Stimulated activated CD4-positive, alpha-beta T cell treated with anti-CD3 and anti-CD28 coated beads, Interleukin-4, amount 100 ng/mL, for 4 hours (primary cell): ENCODE measurements around the gene LHFPL2.
A peak's percentile ranks its signal among the peaks of the same experiment; 100 is the strongest.

Source experiments
- DNase-seq, 2 experiments: peaks; one replicate each; pipeline ENCODE4 v3.0.0-alpha.2; 2020

Gene LHFPL2

GRCh38 chr5:78665534-78665933 lies 17.0 kb upstream of the LHFPL2 start:
- no peak for DNase-seq

DNA sequence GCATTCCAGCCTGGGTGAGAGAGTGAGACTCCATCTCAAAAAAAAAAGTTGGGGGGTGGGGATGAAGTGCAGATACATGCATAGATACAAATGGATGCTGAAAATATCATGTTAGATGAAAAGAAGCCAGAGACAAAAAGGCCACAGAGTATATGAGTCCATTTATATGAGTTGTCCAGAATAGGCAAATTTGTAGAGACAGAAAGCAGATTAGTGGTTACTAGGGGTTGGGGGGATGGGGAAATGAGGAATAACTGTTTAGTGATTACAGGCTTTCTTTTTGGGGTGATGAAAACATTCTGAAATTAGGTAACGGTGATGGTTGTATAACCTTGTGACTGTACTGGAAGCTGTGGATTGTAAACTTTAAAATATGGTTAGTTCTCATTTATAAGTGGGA lies 13.8 kb upstream of the LHFPL2 start:
- DNase-seq: no peak

DNA sequence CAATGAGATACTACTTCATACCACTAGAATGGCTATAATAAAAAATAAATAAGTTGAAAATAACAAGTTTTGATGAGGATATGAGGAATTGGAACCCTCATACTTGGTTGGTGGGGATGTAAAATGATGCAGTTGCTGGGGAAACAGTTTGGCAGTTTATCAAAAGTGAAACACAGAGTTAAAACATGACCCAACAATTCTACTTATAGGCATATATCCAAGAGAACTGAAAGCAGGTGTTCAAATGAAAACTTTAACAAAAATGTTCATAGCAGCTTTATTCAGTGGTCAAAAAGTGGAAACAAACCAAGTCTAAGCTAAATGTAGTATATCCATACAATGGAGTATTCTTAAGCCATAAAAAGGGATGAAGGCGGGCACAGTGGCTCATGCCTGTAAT lies 13.1 kb upstream of the LHFPL2 start:
- no peak for DNase-seq

GRCh38 chr5:78661044-78661443 lies 12.5 kb upstream of the LHFPL2 start:
- no peak for DNase-seq

DNA sequence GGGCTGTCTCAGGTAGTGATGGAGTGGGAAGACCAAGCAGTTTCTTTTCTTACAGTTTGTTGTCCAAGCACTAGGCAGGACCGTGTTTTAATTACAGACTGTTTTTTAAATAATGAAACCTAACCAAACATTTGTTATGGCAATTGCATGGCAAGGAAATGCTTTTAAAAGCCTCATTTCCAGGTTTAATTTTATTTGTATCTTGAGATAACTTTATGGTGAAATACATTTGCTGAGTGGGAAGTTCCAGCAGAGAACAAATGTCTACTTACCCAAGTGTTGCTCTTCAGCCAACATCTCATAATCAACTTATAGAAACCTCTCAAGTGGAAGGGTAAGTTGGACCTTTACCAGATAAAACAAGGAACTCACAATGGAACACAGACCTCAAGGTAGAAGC lies 11.8 kb upstream of the LHFPL2 start:
- no peak for DNase-seq

GRCh38 chr5:78659714-78660113 lies 11.1 kb upstream of the LHFPL2 start:
- no peak for DNase-seq

DNA sequence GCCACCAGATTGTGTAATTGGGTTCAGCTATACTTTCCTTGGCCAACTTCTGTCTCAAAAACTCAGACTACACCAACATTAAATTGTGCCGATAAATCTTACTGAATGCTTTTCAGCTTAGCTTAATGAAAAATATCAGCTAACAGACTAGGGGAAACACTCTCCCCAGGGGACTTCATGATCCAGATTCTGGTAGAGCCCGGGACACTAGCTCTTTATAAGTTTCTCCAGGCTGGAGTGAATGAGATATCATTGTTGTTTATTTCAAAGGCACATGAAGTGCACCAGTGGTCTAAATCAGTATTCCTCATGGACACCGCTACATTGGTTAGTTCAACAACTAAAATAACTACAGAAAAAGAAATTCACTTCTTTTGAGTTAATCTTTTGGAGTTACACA lies 10.5 kb upstream of the LHFPL2 start:
- DNase-seq: no peak

DNA sequence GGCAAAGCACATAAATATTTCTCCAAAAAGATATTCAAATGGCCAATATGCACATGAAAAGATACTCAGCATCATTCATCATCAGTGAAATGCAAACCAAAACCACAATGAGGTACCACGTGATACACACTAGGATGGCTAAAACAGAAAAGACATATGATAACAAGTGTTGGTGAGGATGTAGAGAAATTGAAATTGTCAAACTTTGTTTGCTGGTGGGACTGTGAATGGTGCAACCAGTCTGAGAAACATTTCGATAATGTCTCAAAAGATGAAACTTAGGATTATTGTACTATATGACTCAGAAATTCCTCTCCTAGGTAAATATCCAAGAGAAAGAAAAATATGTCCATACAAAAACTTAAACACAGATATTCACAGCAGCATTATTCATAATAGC lies 8.6 kb upstream of the LHFPL2 start:
- DNase-seq: no peak

- DNase-seq: no peak
Measured at GRCh38 chr5:78655746-78656290, 7.2 kb upstream of the LHFPL2 start.

DNA sequence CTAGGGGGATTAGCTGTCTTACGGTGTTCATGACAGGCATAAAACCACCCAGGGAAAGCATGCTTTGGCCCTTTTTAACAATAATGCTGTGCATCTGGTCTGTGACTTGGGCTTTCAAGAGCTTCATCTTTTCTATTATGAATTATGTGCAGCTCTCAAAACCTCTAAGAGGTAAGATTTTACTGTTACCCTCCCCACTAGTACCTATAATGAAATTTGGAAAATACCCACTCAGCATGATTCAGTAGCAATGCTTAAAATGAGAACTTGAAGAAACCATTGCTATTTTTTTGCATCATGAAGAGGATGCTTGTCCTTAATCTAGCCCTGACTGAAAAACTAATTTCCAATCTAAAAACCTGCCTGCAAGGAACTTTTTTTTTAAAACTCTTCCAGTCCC lies 5.8 kb upstream of the LHFPL2 start:
- no peak for DNase-seq

DNA sequence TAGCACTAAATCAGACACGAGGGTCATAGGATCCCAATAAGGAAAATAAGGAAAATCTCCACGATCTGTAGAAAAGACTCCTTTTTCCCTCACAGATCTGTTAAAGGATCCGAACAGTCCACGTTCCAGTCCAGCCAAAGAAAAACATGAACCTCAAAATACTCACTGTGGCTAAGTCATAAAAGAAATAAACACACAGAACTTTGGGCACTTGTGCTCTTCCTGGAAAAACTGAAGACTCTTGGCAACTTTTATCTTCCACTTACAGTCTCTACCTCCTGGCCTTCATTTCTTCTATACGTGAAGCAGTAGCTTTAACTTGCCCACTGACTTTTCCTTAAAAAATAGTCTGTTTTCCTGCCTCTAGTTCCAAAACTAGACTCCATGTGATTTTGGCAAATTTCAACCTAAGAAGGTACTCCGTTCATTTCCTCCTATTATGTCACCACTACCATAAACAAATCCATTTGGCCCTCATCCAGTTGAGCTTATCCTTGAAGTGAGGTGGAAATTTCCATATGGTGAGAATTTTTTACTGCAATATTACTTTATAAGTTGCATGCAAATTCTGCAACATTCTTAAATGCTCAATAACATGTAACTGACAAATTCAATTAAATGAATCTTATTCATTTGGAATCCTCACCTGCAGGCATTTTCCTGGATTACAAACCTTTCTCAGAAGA lies 5.3 kb upstream of the LHFPL2 start:
- no peak for DNase-seq

GRCh38 chr5:78653031-78653430 lies 4.5 kb upstream of the LHFPL2 start:
- no peak for DNase-seq

GRCh38 chr5:78651468-78651867 lies 2.9 kb upstream of the LHFPL2 start:
- no peak for DNase-seq

DNA sequence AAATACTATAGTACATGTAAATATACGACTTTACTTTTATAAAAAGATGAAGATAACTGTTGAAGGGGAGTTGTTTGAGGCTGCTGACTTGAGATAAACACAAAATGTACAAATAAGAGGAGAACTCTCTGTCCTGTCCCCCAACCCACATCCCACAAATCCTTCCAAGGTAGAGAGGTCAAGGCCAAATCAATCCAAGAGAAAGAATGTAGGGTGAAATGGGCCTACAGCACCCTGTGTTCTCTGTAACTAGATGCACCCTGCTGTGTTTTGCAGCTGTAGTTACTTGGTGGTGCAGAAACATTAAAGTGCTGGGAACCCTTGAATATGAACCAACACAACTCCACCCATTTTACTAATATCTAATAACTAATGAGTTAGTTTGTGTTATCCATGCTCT lies 2.0 kb upstream of the LHFPL2 start:
- DNase-seq: no peak

DNA sequence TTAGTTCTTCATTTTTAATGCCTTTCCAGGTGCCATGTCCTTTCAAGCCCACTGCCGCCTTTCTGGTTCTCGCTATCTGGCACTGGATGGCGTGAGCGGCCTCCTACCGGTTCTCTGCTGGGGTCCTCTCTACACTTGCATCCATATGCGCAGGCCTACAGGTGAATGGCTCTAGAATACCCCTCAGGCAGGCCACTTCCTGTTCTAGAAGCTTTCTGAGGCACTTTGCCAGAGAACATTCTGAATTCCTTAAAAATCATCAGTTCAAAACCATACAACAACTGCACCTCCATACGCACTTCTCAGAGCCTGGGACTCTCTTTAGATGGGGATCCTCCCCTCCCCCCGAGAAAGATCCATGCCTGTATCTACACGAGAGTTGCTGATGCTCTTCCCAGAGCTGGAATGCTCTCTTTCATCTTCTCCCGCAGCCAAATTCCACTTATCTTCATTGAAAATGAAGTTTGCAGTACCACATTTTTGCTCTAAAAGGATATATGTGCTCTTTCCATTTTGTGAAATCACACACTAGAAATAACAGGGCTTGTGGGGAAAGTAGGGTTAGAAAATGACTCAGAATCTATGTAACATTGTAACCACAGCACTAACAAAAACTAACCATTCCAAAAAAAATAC lies 1.4 kb upstream of the LHFPL2 start:
- no peak for DNase-seq

DNA sequence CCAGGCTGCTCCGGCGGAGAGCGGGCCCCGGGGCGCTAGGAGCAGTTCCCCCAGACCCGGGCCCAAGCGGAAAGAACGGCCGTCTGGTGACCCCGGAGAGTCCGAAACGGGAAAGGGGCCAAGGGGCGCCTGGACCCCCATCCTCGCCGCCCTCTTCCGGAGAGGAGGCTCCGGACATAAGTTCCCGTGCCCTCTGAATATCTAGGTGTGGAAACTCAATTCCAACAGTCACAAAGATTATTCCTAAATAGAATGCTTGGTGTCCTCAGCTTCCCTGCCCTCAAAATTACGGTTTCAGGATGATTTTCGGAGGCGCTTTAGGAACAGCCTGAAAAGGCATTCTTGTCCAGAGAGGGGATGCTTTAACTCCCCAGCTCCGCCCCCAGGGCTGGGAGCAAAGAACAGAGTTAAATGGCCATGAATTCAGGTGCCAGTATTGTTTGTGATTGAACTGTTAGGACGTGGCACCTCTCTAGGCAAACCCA lies 681 bp upstream of the LHFPL2 start:
- no peak for DNase-seq

- no peak for DNase-seq
Measured at GRCh38 chr5:78647838-78648358, 674 bp downstream of the LHFPL2 start.

DNA sequence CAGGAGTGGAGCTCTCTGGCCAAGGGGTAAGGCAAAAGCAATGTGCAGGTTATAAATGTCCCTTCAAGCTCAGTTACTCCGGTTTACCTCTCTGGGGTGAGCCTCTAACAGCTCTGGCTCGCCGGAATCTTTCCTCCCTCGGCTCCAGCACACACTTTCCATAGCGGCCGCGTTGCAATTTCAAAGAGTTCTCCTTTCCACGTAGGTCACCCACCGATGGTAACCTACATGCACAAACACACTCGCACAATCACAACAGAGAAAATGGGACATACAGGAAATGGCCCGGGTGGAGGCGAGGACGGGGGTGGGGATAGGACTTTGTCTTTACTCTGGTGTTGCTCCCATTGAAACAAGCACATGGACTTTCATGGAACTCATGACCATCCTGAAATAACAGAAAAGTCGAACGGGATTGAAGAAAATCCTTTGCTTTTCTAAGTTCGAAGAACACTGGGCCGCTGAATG lies 1.2 kb downstream of the LHFPL2 start:
- DNase-seq: peak in 1 of 2 experiments; percentile 6

GRCh38 chr5:78644741-78645300 lies 3.8 kb downstream of the LHFPL2 start:
- no peak for DNase-seq

GRCh38 chr5:78644129-78644528 lies 4.4 kb downstream of the LHFPL2 start:
- DNase-seq: no peak

GRCh38 chr5:78642701-78643100 lies 5.9 kb downstream of the LHFPL2 start:
- DNase-seq: no peak

DNA sequence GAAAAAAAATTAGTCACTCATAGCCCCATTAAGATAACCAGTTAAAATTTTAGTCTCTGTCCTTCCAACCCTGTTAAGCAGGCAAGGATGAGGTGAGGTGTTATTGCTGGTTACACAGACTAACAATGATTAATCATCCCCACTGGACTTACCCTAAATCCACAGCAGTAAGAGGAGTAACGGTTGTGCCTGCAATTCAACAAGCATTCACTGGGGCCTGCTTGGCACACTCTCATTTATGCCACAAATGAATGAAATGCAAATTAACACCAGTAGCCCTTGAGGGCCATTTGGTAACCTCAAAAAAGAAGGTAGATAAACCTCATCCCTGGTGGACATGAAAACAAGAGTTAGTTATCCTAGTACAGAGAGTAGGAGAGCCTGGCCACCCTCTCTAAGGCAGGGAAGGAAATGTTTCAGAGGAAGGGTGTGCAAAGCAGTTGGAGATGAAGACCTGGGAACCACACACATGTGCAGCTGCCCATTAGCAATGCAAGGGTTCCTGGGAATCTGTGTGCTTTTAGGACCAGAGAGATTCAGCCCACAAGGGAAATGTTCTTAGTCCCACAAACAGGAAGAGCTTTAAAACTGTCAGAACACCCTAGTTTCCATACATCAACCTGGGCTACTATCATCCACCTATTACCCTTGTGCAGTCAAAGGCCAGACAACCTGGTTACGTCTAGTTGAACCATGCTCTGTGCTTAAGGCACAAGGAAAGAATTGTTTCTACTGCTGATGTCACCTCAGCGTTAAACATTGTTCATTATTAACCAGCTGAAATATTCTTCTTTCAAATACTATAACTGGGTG lies 7.7 kb downstream of the LHFPL2 start:
- no peak for DNase-seq

DNA sequence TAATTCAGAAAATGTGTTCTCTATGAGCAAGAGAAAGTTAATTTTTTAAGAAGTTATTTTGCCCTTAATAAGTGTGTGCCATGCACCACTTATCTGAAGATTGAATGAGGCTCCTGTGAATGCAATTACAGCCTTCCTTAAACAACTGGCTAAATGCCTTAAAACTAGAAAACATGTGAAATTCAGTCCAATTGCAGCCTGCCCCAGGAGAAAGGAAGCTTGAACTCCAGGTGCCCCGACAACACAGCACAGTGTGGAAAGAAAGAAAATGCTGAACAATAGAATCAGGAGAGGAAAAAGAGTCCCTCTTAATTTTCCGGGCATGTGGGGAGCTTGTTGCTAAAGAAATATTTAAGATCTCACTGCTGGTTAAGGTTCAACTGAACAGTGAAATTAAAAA lies 8.8 kb downstream of the LHFPL2 start:
- DNase-seq: no peak
